GM12873 (cell line): Measurements from ENCODE around the gene FBXW4.
A peak's percentile ranks its signal among the peaks of the same experiment; 100 is the strongest.

Experiments used
- CTCF ChIP-seq: IDR thresholded peaks from 2 replicates; pipeline ENCODE4 v1.5.1; 2012; ENCODE audit warnings: low read depth, mild to moderate bottlenecking, moderate library complexity, low read length, control low read depth; ENCODE audit not compliant: insufficient read depth; ENCODE audit errors: missing control alignments

The FBXW4 gene

GRCh38 chr10:101716891-101717659, 22.1 kb upstream of the FBXW4 start:
- no peak for TF ChIP-seq CTCF

- TF ChIP-seq CTCF = no peak
These were observed 18.0 kb upstream of the FBXW4 start for GRCh38 chr10:101712997-101713396.

- TF ChIP-seq CTCF = no peak
These were observed 15.8 kb upstream of the FBXW4 start for GRCh38 chr10:101710793-101711192.

GRCh38 chr10:101710059-101710695, 15.2 kb upstream of the FBXW4 start:
- peak; percentile 13 for TF ChIP-seq CTCF

- no peak for TF ChIP-seq CTCF
These were observed 14.5 kb upstream of the FBXW4 start for GRCh38 chr10:101709359-101710058.

- no peak for TF ChIP-seq CTCF
These were observed 13.9 kb upstream of the FBXW4 start for GRCh38 chr10:101708870-101709269.

GRCh38 chr10:101708073-101708472, 13.1 kb upstream of the FBXW4 start:
- TF ChIP-seq CTCF = no peak
